SK-N-SH (cell line): ENCODE data around the gene AGPAT3. TPM values are rescaled to one million over a fixed set of nuclear protein-coding genes. Genes with fewer than 3 reads are reported as not detected.

Experiments
- CTCF ChIA-PET: fragments of 300-600, 350-600 bp; formaldehyde crosslinking; extraction: SDS; loops from one replicate; lab custom pipeline; 2021; lab: Yijun Ruan, JAX
- POLR2A ChIA-PET: fragments of 350-600 bp; sonication (Branson Sonifier 250); formaldehyde crosslinking; extraction: SDS; loops from one replicate; lab custom pipeline; 2020; ENCODE audit warnings: antibody characterized with exemption, inconsistent platforms; lab: Yijun Ruan, JAX
- DNase-seq: peaks from one replicate; pipeline ENCODE4 v3.0.0; 2012
- H2AFZ ChIP-seq: fragments of 200-600 bp; sonication (generic); 2 replicates; pipeline ENCODE4 v1.8.1; 2016; ENCODE audit warnings: antibody characterized with exemption, mild to moderate bottlenecking, low read depth
- H3F3A ChIP-seq: fragments of 200-600 bp; sonication (generic); replicated peaks from 2 replicates; pipeline ENCODE3; 2016; ENCODE audit warnings: antibody characterized with exemption, mild to moderate bottlenecking; ENCODE audit not compliant: insufficient read depth
- H3K27ac ChIP-seq, 2 experiments: fragments of 200-500 bp in 1 of 2; fragments of 200-600 bp in 1 of 2; sonication (Bioruptor generic) in 1 of 2; sonication (generic), shearing (Covaris generic) in 1 of 2; 2 replicates each; pipeline versions ENCODE4 v1.5.1 to v1.6.1; 2014 to 2016; ENCODE audit warnings: low read depth in 2 of 2, inconsistent platforms in 1 of 2, low read length in 1 of 2, mild to moderate bottlenecking in 1 of 2, mixed read lengths in 1 of 2
- H3K27me3 ChIP-seq: fragments of 200-600 bp; sonication (generic), shearing (Covaris generic); 2 replicates; pipeline ENCODE4 v1.6.1; 2016; ENCODE audit warnings: mixed run types; ENCODE audit not compliant: insufficient read depth
- H3K36me3 ChIP-seq, 2 experiments: fragments of 200-500 bp in 1 of 2; fragments of 200-600 bp in 1 of 2; sonication (Bioruptor generic) in 1 of 2; sonication (generic) in 1 of 2; replicated peaks in 1 of 2; 2 replicates each; pipeline versions ENCODE3 to v1.5.1; 2014 to 2016; ENCODE audit warnings: low read length in 1 of 2, mild to moderate bottlenecking in 1 of 2; ENCODE audit not compliant: insufficient read depth in 2 of 2, control insufficient read depth in 1 of 2
- H3K4me1 ChIP-seq, 2 experiments: fragments of 200-500 bp in 1 of 2; fragments of 200-600 bp in 1 of 2; sonication (Bioruptor generic) in 1 of 2; sonication (generic), shearing (Covaris generic) in 1 of 2; 2 replicates each; pipeline versions ENCODE4 v1.5.1 to v1.6.1; 2014 to 2016; ENCODE audit warnings: low read depth in 1 of 2, low read length in 1 of 2, mixed run types in 1 of 2; ENCODE audit not compliant: insufficient read depth in 2 of 2, control insufficient read depth in 1 of 2
- H3K4me2 ChIP-seq: fragments of 200-600 bp; sonication (generic), shearing (Covaris generic); 2 replicates; pipeline ENCODE4 v1.6.1; 2017; ENCODE audit warnings: mixed run types
- H3K4me3 ChIP-seq, 2 experiments: fragments of 200-500 bp in 1 of 2; fragments of 200-600 bp in 1 of 2; sonication (Bioruptor generic) in 1 of 2; sonication (generic), shearing (Covaris generic) in 1 of 2; 2 replicates each; pipeline versions ENCODE4 v1.5.1 to v1.8.1; 2014 to 2016; ENCODE audit warnings: low read depth in 2 of 2, inconsistent platforms in 1 of 2, low read length in 1 of 2, mild to moderate bottlenecking in 1 of 2, mixed read lengths in 1 of 2, moderate library complexity in 1 of 2
- H3K79me2 ChIP-seq: fragments of 200-600 bp; sonication (generic); 2 replicates; pipeline ENCODE4 v1.8.1; 2017; ENCODE audit warnings: mild to moderate bottlenecking; ENCODE audit not compliant: insufficient read depth
- H3K9ac ChIP-seq: fragments of 200-600 bp; sonication (generic); 2 replicates; pipeline ENCODE4 v1.6.1; 2017; ENCODE audit warnings: mixed run types
- H3K9me2 ChIP-seq: fragments of 200-600 bp; sonication (generic); 2 replicates; pipeline ENCODE4 v1.6.1; 2017; ENCODE audit warnings: mixed run types
- H3K9me3 ChIP-seq: fragments of 200-600 bp; sonication (generic); 2 replicates; pipeline ENCODE4 v1.6.1; 2017; ENCODE audit warnings: mixed run types, mild to moderate bottlenecking, moderate library complexity
- H4K20me1 ChIP-seq: fragments of 200-600 bp; sonication (generic); 2 replicates; pipeline ENCODE4 v1.6.1; 2017; ENCODE audit warnings: mild to moderate bottlenecking, mixed run types; ENCODE audit not compliant: insufficient read depth
- FOSL2 ChIP-seq: IDR thresholded peaks from 2 replicates; pipeline ENCODE4 v1.4.0; 2012; ENCODE audit warnings: low read depth, mild to moderate bottlenecking, moderate library complexity, borderline replicate concordance
- FOXJ3 ChIP-seq: sonication (generic); formaldehyde crosslinking; IDR thresholded peaks from 2 replicates; pipeline ENCODE4 v1.5.1; 2020; ENCODE audit warnings: mild to moderate bottlenecking, missing genetic modification reagents
- FOXM1 ChIP-seq: IDR thresholded peaks from 2 replicates; pipeline ENCODE4 v1.4.0; 2012; ENCODE audit warnings: low read depth, mild to moderate bottlenecking
- GABPA ChIP-seq: IDR thresholded peaks from 2 replicates; pipeline ENCODE4 v1.4.0; 2012; ENCODE audit warnings: low read depth, mild to moderate bottlenecking
- JUND ChIP-seq: IDR thresholded peaks from 2 replicates; pipeline ENCODE4 v1.4.0; 2012
- MXI1 ChIP-seq: IDR thresholded peaks from 2 replicates; pipeline ENCODE4 v1.6.1; 2012; ENCODE audit warnings: mild to moderate bottlenecking, low read depth, low read length, improper control_type of control experiment
- RCOR1 ChIP-seq: fragments of 150-350 bp; IDR thresholded peaks from 2 replicates; pipeline ENCODE4 v1.6.1; 2017; ENCODE audit warnings: antibody characterized with exemption, low read length
- SIN3A ChIP-seq: IDR thresholded peaks from 2 replicates; pipeline ENCODE4 v1.6.1; 2012; ENCODE audit warnings: low read depth, mild to moderate bottlenecking, low read length, moderate library complexity, borderline replicate concordance
- SMC3 ChIP-seq: IDR thresholded peaks from 2 replicates; pipeline ENCODE4 v1.6.1; 2012; ENCODE audit warnings: low read depth, low read length, improper control_type of control experiment
- TEAD4 ChIP-seq: IDR thresholded peaks from 2 replicates; pipeline ENCODE4 v1.4.0; 2012; ENCODE audit warnings: mild to moderate bottlenecking, borderline replicate concordance; ENCODE audit not compliant: insufficient read depth
- USF1 ChIP-seq: IDR thresholded peaks from 2 replicates; pipeline ENCODE4 v1.4.0; 2012; ENCODE audit warnings: low read depth, borderline replicate concordance
- USF2 ChIP-seq: fragments of 150-350 bp; IDR thresholded peaks from 2 replicates; pipeline ENCODE4 v1.6.1; 2017; ENCODE audit warnings: antibody characterized with exemption, low read length, low read depth, borderline replicate concordance
- YY1 ChIP-seq: IDR thresholded peaks from 2 replicates; pipeline ENCODE4 v1.4.0; 2012; ENCODE audit warnings: low read depth, mild to moderate bottlenecking
- ZBTB33 ChIP-seq: IDR thresholded peaks from 2 replicates; pipeline ENCODE4 v1.4.0; 2012; ENCODE audit warnings: low read depth, borderline replicate concordance
- WGBS: methylation state at CpG from one replicate; pipeline ENCODE4 v1.1.6; 2017; ENCODE audit warnings: low lambda C conversion rate; 5-methylcytosine and 5-hydroxymethylcytosine counted together
- polyA plus RNA-seq, 3 experiments: library from polyadenylated mRNA; depleted of rRNA; stranded (reverse); fragments of >200 nt; gene quantifications; 2 replicates each; pipeline ENCODE4 v1.2.3, GENCODE V29; 2012

Gene AGPAT3
- polyA plus RNA-seq, 1 of the 3 experiments (the other 2 are of a cell fraction) = 35.3 TPM

DNA sequence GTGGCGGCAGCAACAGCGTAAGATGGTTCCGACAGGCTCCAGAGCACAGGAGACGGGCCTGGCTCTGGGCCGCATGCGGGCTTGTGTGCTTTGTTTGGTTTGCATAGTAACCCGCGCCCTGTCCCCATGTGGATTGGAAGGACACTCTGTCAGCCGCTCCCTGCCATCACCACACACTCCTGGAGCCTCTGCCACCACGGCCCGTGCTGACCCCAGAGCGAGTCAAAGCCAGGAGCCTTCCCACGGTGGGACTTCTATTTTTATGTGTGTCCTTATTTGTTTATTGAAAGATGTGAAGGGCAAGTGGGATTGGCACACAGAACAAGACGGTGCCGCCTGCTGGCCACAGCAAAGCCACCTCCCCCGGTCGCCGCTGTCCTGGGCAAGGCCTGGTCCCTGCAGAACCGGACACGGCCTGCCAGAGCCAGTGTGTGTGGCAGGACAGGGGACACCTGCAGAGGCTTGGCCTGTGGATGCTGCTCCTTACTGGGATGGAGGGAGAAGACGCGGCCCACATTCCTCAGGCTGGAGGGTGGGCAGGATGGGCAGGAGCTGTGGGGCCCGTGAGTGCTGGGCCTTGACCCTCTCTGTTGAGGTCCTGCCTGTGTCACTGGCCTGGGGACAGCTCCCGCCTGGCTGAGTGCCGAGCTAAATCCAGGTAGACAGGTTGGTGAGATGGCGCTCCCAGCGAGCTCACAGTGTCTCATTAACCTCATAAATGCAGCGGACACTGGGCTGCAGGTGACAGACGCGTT lies 64.4 kb downstream of the AGPAT3 start:
- peaks cover 7% of the 10 kb centered on the region; the same call in 1 of the 2 replicates for H3K79me2 ChIP-seq
- WGBS = 97% methylated on average over 13 of the region's 30 CpGs

More for the DNA sequence above, 64.4 kb downstream of the AGPAT3 start:
- Histone ChIP-seq H3K4me2 (no peak overlapping the region), H3F3A (no peaks in the 10 kb centered on the region), H3K27ac (no peak overlapping the region), H3K27me3 (no peaks in the 10 kb centered on the region)
- CTCF ChIA-PET = interaction anchor here (1.5 to 1.7 kb wide), 2 partner anchors 10 to 46 kb away, joined by 5 to 6 read pairs; no protein-coding TSS in a partner anchor
- POLR2A ChIA-PET = no interaction called here
- no peak for TF ChIP-seq MXI1
- no peak for TF ChIP-seq SIN3A
- TF ChIP-seq FOXM1 = no peak
- TF ChIP-seq FOXJ3 (CRISPR knock-in tag) = no peak
- no peak for TF ChIP-seq TEAD4
- no peak for TF ChIP-seq FOSL2
- no peak for TF ChIP-seq JUND
- no peak for TF ChIP-seq YY1
- no peak for TF ChIP-seq GABPA
- no peak for TF ChIP-seq USF2
- TF ChIP-seq USF1 = no peak
- no peak for TF ChIP-seq SMC3
- TF ChIP-seq ZBTB33 = no peak
- no peak for TF ChIP-seq RCOR1
- TF ChIP-seq, all 33 proteins: peak for 0
- no peaks in the 10 kb centered on the region for H3K9me2 ChIP-seq
- H3K4me1 ChIP-seq = no peaks in the 10 kb centered on the region; a peak in 1 of 4 replicates
- no peak overlapping the region for H2AFZ ChIP-seq
- H3K4me3 ChIP-seq = no peak overlapping the region
- 0 out of 2 replicates have a peak, but pooled peaks cover 3% of the 10 kb centered on the region for H4K20me1 ChIP-seq
- H3K9ac ChIP-seq = no peak overlapping the region
- DNase-seq = no peak
- H3K9me3 ChIP-seq = no peaks in the 10 kb centered on the region
- peaks cover 0 to 34% of the 10 kb centered on the region in 2 experiments for H3K36me3 ChIP-seq
